ENCODE data around the gene S100A3.
"Not testable (repeated sequence)": the region's sequence is repeated elsewhere in the genome, so short reads cannot be mapped to it uniquely, and the experiment has no call there.

The S100A3 gene, protein sequence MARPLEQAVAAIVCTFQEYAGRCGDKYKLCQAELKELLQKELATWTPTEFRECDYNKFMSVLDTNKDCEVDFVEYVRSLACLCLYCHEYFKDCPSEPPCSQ

DNA sequence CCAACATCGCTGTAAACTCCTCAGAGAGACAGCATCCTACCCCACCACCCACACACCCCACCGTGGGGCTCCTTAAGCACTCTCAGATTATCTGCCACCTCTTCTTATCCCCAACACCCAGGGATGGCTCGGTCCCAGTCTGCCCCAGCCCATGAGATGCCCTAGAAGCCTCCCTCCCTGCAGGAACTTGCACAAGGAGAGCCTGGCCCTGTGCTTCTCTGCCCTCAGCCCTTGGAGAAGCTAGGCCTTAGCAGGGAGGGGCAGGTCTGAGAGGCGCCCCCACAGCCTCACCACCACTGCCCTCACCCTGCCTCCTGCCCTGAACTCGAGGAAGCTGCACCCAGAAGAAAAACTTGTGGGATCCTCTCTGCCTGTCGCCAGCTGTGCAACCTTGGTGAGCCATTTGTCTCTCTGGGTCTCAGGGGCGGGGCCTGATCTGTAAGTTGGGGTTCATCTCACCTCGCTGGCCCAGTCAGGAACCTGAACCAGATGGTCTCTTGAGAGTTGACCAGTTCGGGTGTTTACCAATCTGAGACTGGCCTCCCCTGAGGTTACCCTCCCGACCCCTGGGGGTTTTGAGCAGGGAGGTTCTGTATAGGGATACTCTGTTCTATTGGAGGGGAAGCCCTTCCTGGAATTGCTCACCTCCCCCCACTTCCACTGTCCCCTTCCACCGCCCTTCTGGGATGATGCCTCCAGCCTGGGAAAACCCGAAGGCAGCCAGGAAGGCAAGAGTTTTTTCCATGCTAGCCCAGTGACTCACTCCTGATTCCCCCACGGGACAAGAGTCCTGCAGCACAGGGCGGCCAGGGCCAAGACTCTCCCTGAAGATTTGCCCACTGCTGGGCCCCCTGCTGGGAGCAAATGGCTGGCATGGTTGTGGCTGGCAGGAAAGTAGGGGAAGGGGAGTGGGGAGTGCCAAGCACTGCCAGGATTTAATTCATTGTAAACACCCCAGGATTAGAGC is at the start of gene S100A3:
Gene S100A3 (minus strand): TSS at position 537 of the 967 bp plus-strand sequence. CDS start 773 bp downstream, outside the sequence.
- no peak for DNase-seq

DNA sequence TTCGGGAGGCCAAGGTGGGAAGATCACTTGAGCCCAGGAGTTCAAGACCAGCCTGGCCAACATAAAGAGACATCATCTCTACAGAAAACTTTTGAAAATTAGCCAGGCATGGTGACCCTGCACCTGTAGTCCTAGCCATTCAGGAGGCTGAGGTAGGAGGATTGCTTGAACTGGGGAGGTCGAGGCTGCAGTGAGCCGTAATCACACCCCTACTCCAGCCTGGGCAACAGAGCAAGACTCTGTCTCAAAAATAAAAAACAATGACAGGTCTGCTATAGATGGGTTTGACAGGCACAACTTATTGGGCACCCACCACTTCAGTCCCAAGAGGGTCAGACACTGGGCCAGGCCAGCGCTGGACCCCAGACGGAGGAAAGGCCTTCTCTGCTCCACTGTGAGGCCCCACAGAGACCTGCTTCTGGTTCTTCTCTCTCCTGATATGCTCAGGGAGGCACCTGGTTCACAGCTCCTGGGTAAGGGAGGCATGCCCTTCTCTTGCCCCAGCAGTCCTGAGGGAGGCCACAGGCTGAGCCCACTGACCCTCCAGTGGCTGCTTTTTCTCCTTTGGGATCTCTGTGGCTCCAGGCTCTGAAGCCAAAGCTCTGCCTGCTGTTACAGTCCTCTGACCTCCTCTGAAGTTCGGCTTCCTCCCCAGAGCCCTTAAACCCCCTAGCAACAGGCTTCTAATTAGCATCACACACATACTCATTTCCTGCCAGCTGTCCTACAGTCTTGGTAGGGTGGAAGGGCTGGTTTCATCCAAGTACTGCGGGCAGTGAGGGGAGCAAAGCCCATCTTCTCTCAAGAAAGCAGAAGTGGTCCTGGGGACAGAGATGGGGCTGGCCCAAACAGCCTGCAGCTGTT is 49.5 kb upstream of the S100A3 start:
- peak; percentile 47 for DNase-seq

DNA sequence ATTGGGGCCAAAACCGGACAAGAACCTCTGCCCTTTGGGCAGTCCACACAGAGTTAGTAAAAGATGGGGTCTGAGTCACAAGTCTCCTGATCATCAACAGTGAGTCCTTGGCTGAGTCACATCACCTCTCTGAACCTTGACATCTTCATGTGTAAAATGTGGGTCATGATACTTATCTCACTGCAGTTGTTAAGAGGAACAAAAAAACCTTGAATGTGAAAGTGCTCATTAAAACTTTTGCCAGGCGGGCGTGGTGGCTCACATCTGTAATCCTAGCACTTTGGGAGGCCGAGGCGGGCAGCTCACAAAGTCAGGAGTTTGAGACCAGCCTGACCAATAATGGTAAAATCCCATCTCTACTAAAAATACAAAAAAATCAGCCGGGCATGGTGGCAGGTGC is 48.1 kb upstream of the S100A3 start:
- DNase-seq, result no peak

DNA sequence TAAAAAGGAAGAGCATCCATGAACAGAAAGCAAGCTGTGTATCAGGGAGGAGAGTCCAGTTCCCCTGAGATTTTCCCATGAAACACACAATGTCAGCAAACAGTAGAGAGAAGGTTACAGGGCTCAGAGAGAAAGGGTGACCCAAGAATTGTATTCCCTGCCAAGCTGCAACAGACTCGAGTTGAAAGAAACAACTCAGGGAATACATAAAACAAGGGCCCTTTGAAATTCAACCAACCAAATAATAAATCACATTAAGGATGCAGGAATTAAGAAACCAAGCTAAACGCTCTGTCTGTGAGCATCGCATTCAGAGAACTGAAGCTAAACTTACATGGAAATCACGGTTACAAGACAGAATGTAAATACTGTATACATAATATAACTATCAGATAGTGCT is 43.7 kb upstream of the S100A3 start:
- DNase-seq, result no peak

DNA sequence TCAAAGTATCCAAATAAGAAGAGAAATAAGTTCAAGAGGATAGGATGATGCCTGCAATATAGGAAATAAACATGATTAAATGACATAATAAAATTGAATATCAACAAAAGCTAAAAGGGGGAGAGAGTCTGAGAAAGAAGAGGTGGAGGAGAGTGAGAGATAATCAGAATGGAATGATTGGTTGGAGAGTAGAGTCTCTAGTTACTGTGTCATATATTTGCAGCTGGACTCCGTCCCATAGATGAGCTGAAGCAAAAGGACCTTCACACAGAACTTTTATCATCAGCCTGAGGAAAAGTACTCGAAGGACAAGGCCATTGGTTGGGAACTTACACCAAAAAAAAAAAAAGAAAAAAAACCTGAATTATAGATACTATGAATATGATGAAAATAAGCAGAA is 39.4 kb upstream of the S100A3 start:
- no peak for DNase-seq

DNA sequence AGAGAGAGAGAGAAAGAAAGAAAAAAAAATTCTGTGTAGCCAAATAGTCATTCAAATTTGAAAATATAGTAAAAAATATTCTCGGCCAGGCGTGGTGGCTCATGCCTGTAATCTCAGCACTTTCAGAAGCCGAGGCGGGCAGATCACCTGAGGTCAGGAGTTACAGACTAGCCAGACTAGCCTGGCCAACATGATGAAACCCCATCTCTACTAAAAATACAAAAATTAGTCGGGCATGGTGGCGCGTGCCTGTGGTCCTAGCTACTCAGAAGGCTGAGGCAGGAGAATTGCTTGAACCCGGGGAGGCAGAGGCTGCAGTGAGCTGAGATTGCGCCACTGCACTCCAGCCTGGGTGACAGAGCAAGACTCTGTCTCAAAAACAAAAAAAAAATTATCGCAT is 39.0 kb upstream of the S100A3 start:
- not testable (repeated sequence) for DNase-seq

DNA sequence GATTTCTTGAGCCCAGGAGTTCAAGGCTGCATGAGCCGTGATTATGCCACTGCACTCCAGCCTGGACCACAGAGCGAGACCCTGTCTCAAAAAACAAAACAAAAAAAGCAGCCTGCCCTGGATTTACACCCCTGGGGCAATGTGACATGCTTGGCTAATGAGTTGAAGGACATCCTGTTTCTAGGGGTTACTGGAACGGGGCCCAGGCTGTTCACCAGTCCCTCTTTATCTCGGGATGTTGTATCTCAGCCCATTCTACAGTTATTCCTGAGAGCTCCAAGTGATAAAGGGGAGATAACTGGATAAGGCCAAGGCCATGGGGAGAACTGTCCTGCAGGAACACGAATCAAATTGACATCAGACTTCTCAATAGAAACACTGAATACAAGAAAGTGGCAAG is 38.3 kb upstream of the S100A3 start:
- DNase-seq, result no peak

DNA sequence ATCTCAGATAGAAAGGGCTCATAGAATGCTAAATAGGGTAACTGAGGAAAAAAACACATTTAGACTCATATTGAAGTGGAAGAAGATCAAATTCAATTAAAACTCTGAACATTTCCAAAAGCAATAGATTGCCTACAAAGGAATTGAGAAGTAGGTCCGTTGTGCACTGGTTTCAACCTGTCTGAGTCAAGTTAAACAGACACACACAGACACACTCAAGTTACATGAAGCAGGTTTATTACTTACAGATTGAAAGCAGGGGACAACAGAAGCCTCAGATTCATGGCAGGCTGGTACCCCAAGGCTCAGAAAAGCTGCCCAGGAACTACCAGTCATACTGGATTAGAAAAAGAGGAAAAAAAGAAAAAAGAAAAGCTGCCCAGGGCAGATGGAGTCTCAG is 37.3 kb upstream of the S100A3 start:
- no peak for DNase-seq

DNA sequence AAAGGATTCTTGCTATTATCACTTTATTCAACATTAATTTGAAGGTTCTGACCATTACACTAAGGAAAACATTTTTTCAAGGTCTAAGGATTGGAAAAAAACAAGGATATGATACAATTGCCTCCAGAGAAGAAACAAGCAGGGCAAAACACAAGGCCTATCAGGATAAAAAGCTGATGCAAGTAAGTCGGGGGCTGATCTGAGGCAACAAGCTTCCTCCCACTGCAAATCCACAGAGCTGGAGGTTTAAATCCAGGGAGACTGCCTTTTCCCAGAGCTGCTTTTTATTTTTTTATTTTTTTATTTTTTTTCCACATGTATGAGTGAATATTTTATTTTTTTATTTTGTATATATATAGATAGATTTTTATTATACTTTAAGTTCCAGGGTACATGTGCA is 35.9 kb upstream of the S100A3 start:
- no peak for DNase-seq

DNA sequence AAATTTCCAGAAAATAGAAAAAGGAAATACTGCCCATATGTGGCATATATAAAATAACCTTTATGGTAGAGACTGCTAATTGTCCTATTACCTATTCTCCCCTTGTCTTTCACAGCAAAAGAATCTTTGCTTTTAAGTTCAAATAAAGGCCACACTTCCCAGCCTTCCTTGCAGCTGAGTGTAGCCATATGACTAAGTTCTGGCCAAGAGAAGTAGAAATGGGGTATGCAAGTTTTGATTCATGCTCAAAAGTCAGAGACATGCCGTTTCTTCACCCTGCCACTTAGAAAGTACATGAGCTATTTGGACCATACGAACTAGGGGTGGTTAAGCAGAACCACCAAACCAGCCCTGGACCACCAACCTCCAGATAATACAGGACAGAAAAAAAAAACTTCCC is 34.9 kb upstream of the S100A3 start:
- DNase-seq, result no peak

DNA sequence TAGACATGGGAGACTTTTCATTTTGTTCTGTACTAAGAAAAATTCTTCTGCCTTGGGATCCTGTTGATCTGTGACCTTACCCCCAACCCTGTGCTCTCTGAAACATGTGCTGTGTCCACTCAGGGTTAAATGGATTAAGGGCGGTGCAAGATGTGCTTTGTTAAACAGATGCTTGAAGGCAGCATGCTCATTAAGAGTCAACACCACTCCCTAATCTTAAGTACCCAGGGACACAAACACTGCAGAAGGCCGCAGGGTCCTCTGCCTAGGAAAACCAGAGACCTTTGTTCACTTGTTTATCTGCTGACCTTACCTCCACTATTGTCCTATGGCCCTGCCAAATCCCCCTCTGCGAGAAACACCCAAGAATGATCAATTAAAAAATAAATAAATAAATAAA is 34.5 kb upstream of the S100A3 start:
- DNase-seq, result not testable (repeated sequence)

DNA sequence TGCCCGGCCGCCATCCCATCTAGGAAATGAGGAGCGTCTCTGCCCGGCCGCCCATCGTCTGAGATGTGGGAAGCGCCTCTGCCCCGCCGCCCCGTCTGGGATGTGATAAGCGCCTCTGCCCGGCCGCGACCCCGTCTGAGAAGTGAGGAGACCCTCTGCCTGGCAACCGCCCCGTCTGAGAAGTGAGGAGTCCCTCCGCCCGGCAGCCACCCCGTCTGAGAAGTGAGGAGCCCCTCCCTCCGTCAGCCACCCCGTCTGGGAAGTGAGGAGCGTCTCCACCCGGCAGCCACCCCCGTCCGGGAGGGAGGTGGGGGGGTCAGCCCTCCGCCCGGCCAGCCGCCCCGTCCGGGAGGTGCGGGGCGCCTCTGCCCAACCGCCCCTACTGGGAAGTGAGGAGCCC is 33.8 kb upstream of the S100A3 start:
- not testable (repeated sequence) for DNase-seq

DNA sequence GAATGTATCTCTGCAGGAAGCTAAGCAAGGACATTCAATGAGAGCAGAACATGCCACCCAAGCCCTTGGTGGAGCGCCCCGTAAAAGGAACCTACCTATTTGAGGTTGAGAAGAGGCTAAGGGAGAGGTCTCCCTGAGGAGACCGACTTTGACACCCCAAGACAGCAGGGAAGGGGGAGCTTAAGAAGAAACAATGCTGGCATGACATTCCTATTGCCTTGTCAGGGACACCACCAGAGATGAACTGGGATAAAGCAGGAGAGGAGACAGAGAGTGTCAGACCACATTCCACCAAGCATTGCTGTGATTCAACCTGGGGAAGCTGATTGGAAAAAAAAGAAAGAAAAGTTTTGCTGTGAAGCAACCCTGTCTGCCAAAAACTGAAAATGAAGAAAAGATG is 29.9 kb upstream of the S100A3 start:
- no peak for DNase-seq

DNA sequence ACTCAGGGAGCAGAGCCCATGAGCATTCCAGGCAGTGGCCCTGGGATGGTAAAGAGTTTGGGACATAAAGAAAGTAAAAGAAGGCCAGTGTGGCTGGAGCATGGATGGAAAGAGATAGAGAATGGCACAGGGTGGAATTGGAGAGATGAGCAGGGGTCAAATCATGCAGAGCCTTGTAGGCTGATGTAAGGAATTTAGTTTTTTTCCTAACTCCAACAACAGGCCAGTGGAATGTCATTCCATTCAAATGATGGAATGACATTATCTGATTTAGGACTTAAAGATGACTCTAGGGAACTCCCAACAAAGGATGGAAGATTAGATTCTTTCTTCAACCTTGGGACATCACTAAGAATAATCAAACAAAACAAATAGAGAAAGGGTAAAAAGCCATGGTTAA is 29.4 kb upstream of the S100A3 start:
- DNase-seq, result no peak

DNA sequence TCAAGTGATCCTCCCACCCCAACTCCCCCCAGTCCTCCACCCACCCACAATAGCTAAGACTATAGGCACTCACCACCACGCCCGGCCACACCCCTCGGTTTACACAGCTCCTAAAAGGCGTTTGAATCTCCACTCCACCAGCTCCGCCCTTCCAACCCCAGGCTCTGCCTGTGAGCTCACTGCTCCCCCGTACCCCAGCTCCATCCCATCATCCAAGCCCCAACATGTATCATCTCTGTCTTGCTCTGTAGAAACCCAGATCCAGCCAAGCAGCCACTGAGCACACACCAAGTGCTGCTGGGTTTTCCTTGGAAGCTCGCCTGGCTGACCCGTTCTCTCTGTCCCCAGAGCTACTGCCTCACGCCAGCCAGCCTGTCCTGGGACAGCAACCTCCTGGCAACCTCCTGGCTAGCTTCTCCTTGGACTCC is 28.6 kb upstream of the S100A3 start:
- no peak for DNase-seq

DNA sequence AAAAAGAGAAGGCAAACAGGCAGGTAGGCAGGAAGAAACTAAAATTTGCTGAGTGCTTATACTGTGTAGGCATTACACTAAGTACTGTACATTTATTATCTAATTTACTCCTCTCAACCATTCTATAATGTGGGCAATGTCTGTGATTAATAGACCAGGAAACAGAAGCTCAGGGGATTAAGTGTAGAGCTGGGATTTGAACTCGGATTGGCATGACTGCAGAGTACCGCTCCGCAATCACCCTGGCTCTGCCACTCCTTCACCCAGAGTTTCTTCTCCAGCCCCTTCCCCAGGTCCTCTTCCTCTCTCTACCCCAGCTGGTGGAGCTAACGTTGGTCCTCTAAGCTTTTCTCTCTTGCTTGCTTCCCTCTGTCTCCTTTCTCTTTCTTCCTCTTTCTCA is 28.1 kb upstream of the S100A3 start:
- no peak for DNase-seq

DNA sequence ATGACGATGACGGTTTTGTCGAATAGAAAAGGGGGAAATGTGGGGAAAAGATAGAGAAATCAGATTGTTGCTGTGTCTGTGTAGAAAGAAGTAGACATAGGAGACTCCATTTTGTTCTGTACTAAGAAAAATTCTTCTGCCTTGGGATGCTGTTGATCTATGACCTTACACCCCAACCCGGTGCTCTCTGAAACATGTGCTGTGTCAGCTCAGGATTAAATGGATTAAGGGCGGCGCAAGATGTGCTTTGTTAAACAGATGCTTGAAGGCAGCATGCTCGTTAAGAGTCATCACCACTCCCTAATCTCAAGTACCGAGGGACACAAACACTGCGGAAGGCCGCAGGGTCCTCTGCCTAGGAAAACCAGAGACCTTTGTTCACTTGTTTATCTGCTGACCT is 26.4 kb upstream of the S100A3 start:
- not testable (repeated sequence) for DNase-seq

DNA sequence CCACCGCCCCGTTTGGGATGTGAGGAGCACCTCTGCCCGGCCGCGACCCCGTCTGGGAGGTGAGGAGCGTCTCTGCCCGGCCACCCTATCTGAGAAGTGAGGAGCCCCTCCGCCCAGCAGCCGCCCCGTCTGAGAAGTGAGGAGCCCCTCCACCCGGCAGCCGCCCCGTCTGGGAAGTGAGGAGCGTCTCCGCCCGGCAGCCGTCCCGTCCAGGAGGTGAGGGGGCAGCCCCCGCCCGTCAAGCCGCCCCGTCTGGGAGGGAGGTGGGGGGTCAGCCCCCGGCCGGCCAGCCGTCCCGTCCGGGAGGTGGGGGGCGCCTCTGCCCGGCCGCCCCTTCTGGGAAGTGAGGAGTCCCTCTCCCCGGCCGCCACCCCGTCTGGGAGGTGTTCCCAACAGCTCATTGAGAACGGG is 26.0 kb upstream of the S100A3 start:
- not testable (repeated sequence) for DNase-seq

DNA sequence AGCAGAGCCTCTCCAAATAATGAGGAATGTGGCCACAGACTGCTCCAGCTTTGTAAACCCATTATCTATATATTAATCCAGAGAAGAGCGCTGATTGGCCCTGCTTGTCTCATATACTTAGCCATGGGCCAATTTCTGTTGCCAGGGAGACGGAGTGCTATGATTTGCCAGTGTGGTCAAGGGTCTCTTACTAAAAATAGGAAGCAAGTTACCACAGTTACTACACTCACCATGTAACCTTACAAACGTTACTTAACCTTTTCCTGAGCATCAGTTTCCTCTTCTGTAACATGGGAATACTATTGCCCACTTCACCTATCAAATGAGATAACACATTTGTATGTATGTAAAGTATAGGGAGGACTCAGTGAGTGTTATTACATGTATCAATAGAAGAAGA is 24.3 kb upstream of the S100A3 start:
- DNase-seq, result no peak

DNA sequence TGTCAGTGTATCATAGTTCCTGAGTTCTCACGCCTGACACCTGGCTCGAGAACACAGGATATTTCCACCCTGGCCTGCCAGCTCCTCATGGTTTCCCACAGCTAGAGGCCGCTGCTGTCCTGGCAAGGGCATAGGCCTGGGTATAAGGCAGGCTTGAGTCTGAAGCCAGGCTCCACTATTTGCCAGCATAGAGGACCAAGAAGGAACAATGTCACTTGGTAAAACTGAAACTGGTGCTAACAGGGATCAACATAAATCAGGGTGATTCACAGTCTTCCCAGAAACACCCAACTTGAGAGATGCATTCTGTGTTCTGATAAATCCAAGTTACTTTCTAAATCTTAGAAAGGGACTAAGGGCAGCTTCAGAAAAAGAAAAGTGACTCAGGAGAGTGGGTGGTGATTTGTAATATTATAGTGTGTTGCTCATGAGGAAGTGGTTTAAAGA is 23.5 kb upstream of the S100A3 start:
- DNase-seq, result peak; percentile 76

DNA sequence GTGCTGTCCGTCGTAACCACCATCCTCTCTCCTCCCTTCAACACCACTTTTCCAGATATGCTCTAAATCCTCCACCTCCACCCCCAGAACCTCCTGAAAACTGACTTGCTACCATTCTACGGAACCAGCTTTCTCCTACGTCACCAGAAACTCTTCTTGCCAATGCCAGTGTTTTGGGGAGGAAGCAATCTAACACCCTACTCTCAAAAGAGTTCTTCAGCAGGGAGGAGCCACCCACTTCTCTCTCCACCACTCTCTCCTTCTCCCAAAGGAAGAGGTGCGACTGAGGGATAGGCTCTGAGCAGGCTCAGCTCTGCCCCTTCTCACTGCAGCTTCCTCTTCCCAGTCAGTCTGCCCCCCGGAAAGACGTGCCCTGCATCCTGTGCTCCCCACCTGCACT is 22.6 kb upstream of the S100A3 start:
- DNase-seq, result no peak

DNA sequence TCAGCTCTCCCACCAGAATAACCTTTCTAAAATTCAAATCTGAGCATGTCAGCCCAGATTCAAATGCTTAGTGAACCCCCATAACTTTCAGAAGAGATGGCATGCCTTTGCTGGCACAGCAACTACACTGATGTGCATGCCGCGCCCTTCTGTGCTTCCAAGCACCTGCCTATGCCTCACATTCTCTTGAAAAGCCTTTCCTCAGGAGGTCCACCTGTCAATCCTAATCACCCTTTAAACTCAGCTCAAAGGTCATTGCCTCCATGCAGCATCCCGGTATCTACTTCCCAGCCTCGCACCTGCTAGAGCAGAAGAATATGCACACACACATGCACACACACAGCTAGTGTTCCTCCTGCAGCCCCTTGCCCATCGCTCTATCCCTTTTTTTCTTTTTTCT is 21.8 kb upstream of the S100A3 start:
- DNase-seq, result no peak

DNA sequence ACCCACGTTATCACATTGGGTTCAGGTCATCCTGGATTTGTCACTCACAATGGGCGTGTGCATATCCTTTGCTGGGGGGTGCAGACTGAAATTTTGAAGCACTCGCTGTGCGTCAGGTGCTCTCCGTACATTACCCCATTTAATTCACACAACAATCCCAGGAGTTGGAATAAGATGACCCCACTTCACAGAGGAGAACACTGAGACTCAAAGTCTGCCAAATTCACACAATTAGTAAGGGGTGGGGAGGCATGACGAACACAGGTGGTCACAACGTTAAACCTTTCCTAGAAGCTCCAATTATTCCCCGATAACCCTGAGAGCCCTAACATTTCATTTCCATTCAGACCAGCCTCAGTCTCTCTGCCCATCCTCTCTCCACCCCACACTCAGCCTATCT is 20.4 kb upstream of the S100A3 start:
- DNase-seq, result no peak

Data from NCI-H1092 (cell line).